ENCODE data around the gene MPLKIP. TPM values are rescaled to one million over a fixed set of nuclear protein-coding genes. Genes with fewer than 3 reads are reported as not detected.
"Not testable (repeated sequence)": the region's sequence is repeated elsewhere in the genome, so short reads cannot be mapped to it uniquely, and the experiment has no call there.

The MPLKIP gene
- total RNA-seq, 1 experiment from 2014 or later, result 36.6 TPM

- in situ Hi-C loops (cut with HindIII; ENCODE audit: low pct_unique_long_range_greater_than_20kb, low sequenced_read_pairs); DNase-seq (ENCODE audit: low read depth, low spot score): not testable (repeated sequence)
Observed at GRCh38 chr7:40139891-40140290, 5.5 kb upstream of the MPLKIP start.

GRCh38 chr7:40138973-40139372 lies 4.6 kb upstream of the MPLKIP start:
- no peak for DNase-seq (ENCODE audit: low read depth, low spot score)
- in situ Hi-C loops (cut with HindIII; ENCODE audit: low pct_unique_long_range_greater_than_20kb, low sequenced_read_pairs), result no loop called here

DNA sequence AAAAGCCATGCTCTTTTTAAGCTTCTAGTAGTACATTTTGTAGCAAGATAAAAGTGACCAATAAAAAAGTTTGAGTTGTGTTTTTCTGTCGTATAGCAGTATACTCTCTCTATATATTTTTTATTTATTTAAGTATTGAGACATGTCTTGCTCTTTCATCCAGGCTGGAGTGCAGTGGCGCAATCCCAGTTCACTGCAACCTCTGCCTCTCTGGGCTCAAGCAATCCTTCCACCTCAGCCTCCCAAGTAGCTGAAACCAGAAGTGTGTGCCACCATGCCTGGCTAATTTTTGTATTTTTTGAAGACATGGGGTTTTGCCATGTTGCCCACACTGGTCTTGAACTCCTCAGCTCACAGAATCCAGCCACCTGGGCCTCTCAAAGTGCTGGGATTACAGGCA lies 3.1 kb upstream of the MPLKIP start:
- in situ Hi-C loops (cut with HindIII; ENCODE audit: low pct_unique_long_range_greater_than_20kb, low sequenced_read_pairs), result no loop called here

GRCh38 chr7:40135317-40135610 lies 842 bp upstream of the MPLKIP start:
- DNase-seq (ENCODE audit: low read depth, low spot score), result peak; percentile 40
- in situ Hi-C loops (cut with HindIII; ENCODE audit: low pct_unique_long_range_greater_than_20kb, low sequenced_read_pairs), result no loop called here

More for the DNA sequence above, 3.1 kb upstream of the MPLKIP start:
- no peak for DNase-seq (ENCODE audit: low read depth, low spot score)

DNA sequence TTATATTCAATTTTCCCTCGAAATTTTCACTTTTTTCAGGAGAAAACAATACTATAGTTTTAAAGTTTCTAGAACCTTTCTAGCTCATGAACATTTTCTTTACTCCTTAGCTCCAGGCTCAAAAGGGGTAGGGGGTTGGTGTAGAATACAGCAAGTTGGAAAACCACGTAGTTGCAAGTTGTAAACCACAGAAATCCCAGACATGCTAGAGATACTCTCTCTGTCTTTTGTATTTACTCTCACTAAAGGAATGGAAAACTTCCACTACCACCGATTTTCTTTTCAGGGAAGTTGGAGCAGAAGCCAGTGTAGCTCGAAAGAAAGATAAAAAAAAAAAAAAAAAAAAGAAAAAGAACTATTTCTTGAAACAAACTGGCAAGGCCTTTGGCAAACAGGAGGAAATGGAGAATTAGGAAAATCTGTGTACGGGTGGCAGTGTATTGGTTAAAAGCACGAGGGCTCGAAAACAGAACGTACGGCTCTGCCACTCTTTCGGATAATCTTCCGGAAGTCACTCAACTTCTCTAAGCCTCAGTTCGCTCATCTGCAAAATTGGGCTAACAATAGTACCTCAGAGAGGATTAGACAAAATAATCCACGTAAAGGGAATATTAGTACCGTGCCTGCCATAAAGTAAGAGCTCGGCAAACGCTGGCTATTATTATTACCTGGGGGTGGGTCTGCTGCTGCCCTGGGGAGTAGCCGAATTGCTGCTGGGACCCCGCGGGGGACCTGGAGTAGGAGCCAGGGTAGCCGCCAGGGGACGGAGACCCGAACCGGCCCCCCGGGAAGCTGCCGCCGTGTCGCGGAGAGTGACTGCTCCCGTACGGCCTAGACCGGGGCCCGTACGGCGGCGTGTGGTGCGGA lies 628 bp downstream of the MPLKIP start:
- in situ Hi-C loops (cut with HindIII; ENCODE audit: low pct_unique_long_range_greater_than_20kb, low sequenced_read_pairs), result no loop called here
- peak; percentile 38 for DNase-seq (ENCODE audit: low read depth, low spot score)

DNA sequence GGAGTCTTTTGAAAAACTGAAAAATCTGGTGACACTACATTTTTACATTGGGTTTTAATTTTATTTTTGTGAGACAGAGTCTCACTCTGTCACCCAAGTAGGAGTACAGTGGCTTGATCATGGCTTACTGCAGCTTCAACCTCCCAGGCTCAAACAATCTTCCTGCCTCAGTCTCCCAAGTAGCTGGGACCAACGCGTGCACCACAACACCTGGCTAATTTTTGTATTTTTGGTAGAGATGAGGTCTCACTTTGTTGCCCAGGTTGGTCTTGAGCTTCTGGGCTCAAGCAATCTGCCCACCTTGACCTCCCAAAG lies 11.5 kb downstream of the MPLKIP start:
- no peak for DNase-seq (ENCODE audit: low read depth, low spot score)
- in situ Hi-C loops (cut with HindIII; ENCODE audit: low pct_unique_long_range_greater_than_20kb, low sequenced_read_pairs), result no loop called here

DNA sequence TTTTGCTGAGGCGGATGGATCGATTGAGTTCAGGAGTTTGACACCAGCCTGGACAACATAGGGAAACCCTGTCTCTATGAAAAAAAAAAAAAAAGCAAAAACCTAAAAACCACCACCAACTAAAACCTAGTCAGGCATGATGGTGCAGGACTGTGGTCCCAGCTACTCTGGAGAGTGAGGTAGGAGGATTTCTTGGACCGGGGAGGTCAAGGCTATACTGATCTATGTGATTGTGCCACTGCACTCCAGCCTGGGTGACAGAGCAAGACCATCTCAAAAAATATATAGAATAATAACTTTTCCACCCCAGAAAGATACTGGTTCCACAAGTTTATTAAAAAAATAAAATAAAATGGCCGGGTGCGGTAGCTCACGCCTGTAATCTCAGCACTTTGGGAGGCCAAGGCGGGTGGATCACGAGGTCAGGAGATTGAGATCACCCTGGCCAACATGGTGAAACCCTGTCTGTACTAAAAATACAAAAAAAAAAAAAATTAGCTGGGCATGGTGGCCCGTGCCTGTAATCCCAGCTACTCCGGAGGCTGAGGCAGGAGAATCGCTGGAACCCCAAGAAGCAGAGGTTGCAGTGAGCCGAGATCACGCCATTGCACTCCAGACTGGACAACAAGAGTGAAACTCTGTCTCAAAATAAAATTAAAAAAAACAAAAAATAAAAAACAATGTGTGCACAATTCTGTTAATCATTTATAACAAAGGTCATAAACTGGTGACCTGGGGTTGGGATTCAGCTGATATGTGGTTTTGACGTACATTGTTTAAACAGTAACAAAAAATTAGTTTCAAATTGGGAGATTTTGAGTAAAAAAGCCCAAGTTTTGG lies 12.1 kb downstream of the MPLKIP start:
- in situ Hi-C loops (cut with HindIII; ENCODE audit: low pct_unique_long_range_greater_than_20kb, low sequenced_read_pairs); DNase-seq (ENCODE audit: low read depth, low spot score): not testable (repeated sequence)

DNA sequence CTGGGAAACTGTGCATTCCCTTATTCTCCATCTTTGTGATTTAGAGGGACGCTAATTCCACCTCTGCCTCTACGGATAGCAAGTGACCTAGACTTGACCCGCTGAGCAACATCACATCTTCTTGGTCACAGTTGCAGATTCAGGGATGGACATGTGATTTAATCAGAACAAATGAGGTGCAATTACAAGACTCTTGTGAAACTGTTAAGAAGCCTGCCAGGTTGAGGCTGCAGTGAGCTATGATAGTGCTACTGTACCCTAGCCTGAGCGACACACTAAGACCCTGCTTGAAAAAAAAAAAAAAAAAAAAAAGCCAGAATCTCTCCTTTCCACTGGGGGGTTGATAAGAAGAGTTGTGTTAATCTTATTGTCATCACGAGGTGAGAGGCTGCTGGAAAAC lies 14.4 kb downstream of the MPLKIP start:
- in situ Hi-C loops (cut with HindIII; ENCODE audit: low pct_unique_long_range_greater_than_20kb, low sequenced_read_pairs), result no loop called here
- no peak for DNase-seq (ENCODE audit: low read depth, low spot score)

GRCh38 chr7:40118201-40118600 lies 16.2 kb downstream of the MPLKIP start:
- in situ Hi-C loops (cut with HindIII; ENCODE audit: low pct_unique_long_range_greater_than_20kb, low sequenced_read_pairs); DNase-seq (ENCODE audit: low read depth, low spot score): not testable (repeated sequence)

DNA sequence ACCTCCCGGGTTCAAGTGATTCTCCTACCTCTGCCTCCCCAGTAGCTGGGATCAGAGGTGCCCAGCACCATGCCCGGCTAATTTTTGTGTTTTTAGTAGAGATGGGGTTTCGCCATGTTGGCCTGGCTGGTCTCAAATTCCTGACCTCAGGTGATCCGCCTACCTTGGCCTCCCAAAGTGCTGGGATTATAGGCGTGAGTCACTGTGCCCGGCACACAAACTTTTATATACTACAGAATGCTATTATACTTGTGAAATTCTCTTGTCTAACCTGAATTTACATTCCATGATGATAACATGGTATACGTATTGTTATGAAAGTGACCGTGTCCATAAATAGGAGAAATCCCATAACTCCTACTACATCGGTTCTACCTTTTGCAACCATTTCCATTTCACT lies 17.2 kb downstream of the MPLKIP start:
- DNase-seq (ENCODE audit: low read depth, low spot score); in situ Hi-C loops (cut with HindIII; ENCODE audit: low pct_unique_long_range_greater_than_20kb, low sequenced_read_pairs): not testable (repeated sequence)

DNA sequence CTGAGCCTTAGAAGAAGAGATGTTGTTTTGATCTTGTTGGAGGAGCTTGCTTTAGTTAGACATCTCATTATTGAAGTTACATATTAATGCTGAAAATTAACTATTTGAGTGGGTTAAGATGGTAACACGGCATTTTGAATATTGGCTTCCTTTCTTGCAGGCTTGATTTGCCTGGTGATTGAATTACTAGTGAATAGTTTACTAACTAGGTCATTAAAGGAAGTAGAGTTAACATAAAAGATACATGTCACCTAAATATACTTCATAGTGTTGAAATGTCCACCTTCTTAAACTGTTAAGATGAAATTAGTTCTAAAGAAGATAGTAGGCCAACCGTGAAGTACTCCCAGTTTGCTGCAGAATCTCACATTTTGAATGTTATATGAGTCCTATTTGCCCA lies 18.5 kb downstream of the MPLKIP start:
- in situ Hi-C loops (cut with HindIII; ENCODE audit: low pct_unique_long_range_greater_than_20kb, low sequenced_read_pairs), result no loop called here
- DNase-seq (ENCODE audit: low read depth, low spot score), result no peak

GRCh38 chr7:40105879-40106473 lies 28.4 kb downstream of the MPLKIP start:
- in situ Hi-C loops (cut with HindIII; ENCODE audit: low pct_unique_long_range_greater_than_20kb, low sequenced_read_pairs), result no loop called here
- DNase-seq (ENCODE audit: low read depth, low spot score), result no peak

- DNase-seq (ENCODE audit: low read depth, low spot score), result no peak
- in situ Hi-C loops (cut with HindIII; ENCODE audit: low pct_unique_long_range_greater_than_20kb, low sequenced_read_pairs), result no loop called here
Observed at GRCh38 chr7:40102897-40103296, 31.5 kb downstream of the MPLKIP start.

GRCh38 chr7:40101201-40101600 lies 33.2 kb downstream of the MPLKIP start:
- in situ Hi-C loops (cut with HindIII; ENCODE audit: low pct_unique_long_range_greater_than_20kb, low sequenced_read_pairs), result no loop called here
- DNase-seq (ENCODE audit: low read depth, low spot score), result no peak

DNA sequence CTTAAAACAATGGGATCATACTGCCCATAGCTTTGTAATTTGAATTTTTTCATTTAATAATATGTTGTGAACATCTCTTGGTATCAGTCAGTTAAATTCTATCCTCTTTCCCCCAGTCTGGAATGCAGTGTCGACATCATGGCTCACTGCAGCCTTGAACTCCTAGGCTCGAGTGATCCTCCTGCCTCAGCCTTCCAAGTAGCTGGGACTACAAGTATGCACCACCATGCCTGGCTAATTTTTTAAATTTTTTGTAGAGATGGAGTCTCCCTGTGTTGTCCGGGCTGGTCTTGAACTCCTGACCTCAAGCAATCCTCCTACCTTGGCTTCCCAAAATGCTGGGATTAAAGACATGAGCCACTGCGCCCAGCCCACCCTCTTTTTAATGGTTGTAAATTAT lies 34.6 kb downstream of the MPLKIP start:
- no peak for DNase-seq (ENCODE audit: low read depth, low spot score)
- in situ Hi-C loops (cut with HindIII; ENCODE audit: low pct_unique_long_range_greater_than_20kb, low sequenced_read_pairs), result no loop called here

GRCh38 chr7:40098810-40099209 lies 35.6 kb downstream of the MPLKIP start:
- in situ Hi-C loops (cut with HindIII; ENCODE audit: low pct_unique_long_range_greater_than_20kb, low sequenced_read_pairs), result no loop called here
- no peak for DNase-seq (ENCODE audit: low read depth, low spot score)

- DNase-seq (ENCODE audit: low read depth, low spot score), result no peak
- in situ Hi-C loops (cut with HindIII; ENCODE audit: low pct_unique_long_range_greater_than_20kb, low sequenced_read_pairs), result no loop called here
Observed at GRCh38 chr7:40097728-40098127, 36.7 kb downstream of the MPLKIP start.

GRCh38 chr7:40095695-40096327 lies 38.6 kb downstream of the MPLKIP start:
- in situ Hi-C loops (cut with HindIII; ENCODE audit: low pct_unique_long_range_greater_than_20kb, low sequenced_read_pairs), result no loop called here

More at GRCh38 chr7:40095695-40096327, 38.6 kb downstream of the MPLKIP start:
- no peak for DNase-seq (ENCODE audit: low read depth, low spot score)

All from SK-MEL-5 (cell line).